ENCODE data around the gene FBXL20.

DNA sequence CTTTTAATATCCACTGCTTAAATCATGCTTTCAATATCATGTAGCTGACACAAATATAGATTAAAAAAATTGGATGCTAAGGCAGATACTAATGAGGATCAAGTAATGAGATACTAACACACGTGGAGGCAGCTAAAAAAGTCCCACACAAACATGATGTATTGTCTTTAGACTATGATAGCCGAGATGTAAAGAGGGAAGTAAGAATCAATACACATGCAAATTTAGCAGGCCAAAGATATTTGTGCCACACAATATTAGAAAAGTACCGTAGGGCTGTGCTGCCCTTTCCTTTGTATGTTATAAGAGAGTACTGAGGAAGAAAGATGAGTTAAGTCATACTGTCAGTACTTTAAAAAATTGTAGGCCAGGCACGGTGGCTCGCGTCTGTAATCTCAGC is 124.3 kb downstream of the FBXL20 start:
- TF ChIP-seq, protein P1, sequence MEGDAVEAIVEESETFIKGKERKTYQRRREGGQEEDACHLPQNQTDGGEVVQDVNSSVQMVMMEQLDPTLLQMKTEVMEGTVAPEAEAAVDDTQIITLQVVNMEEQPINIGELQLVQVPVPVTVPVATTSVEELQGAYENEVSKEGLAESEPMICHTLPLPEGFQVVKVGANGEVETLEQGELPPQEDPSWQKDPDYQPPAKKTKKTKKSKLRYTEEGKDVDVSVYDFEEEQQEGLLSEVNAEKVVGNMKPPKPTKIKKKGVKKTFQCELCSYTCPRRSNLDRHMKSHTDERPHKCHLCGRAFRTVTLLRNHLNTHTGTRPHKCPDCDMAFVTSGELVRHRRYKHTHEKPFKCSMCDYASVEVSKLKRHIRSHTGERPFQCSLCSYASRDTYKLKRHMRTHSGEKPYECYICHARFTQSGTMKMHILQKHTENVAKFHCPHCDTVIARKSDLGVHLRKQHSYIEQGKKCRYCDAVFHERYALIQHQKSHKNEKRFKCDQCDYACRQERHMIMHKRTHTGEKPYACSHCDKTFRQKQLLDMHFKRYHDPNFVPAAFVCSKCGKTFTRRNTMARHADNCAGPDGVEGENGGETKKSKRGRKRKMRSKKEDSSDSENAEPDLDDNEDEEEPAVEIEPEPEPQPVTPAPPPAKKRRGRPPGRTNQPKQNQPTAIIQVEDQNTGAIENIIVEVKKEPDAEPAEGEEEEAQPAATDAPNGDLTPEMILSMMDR (conservative IDR thresholded peaks at IDR 0.05; ENCODE audit: low read depth, low read length): no peak
- TF ChIP-seq EZH2 (IDR thresholded peaks at IDR 0.05; ENCODE audit: borderline replicate concordance, low read depth, low read length, poor library complexity, severe bottlenecking): no peak

Data from A673 (cell line).